CD4-positive, alpha-beta T cell (primary cell): ENCODE data around the gene PREP. TPM values are rescaled to one million over a fixed set of nuclear protein-coding genes. Genes with fewer than 3 reads are reported as not detected.
A peak's percentile ranks its signal among the peaks of the same experiment; 100 is the strongest.

ENCODE experiments used
- ATAC-seq: fragments of 200-7000 bp; cut with Tn5 transposase; one replicate; pipeline ENCODE4 v1.10.0; 2022; ENCODE audit warnings: mild to moderate bottlenecking; ENCODE audit not compliant: poor library complexity
- CTCF ChIA-PET: fragments of 350-600 bp; sonication (Branson Sonifier 250); formaldehyde crosslinking; loops from one replicate; lab custom pipeline; 2021; ENCODE audit warnings: antibody characterized with exemption, inconsistent platforms; lab: Charles Lee
- POLR2A ChIA-PET: fragments of 350-600 bp; sonication (Branson Sonifier 250); formaldehyde crosslinking; loops from one replicate; lab custom pipeline; 2021; ENCODE audit warnings: antibody characterized with exemption, inconsistent platforms; lab: Charles Lee
- DNase-seq, 14 experiments: peaks; one replicate each; pipeline ENCODE4 v3.0.0-alpha.2; 2013 to 2020; ENCODE audit warnings: mixed read lengths in 2 of 14
- H3K27ac ChIP-seq, 2 donors: one replicate each; pipeline versions ENCODE4 v1.5.1 to v1.7.0; 2013; ENCODE audit warnings: low read length in 2 of 2, low read depth in 1 of 2, mild to moderate bottlenecking in 1 of 2
- H3K27me3 ChIP-seq, 2 experiments: 1 replicate in 1 of 2; 2 replicates in 1 of 2; pipeline versions ENCODE4 v1.6.1 to v1.7.0; 2013; ENCODE audit warnings: low read length in 2 of 2, control low read depth in 1 of 2, mild to moderate bottlenecking in 1 of 2, moderate library complexity in 1 of 2; ENCODE audit not compliant: insufficient read depth in 2 of 2, control insufficient read depth in 1 of 2
- H3K36me3 ChIP-seq: one replicate; pipeline ENCODE4 v1.6.1; 2013; ENCODE audit warnings: low read length, control low read depth; ENCODE audit not compliant: insufficient read depth
- H3K4me1 ChIP-seq: one replicate; pipeline ENCODE4 v1.6.1; 2013; ENCODE audit warnings: low read length, control low read depth; ENCODE audit not compliant: insufficient read depth
- H3K4me3 ChIP-seq: one replicate; pipeline ENCODE4 v1.5.1; 2013; ENCODE audit warnings: mild to moderate bottlenecking, low read length, moderate library complexity
- H3K9me3 ChIP-seq, 2 experiments: 1 replicate in 1 of 2; 2 replicates in 1 of 2; pipeline versions ENCODE4 v1.6.1 to v1.7.0; 2013; ENCODE audit warnings: low read length in 2 of 2, mild to moderate bottlenecking in 2 of 2, control low read depth in 1 of 2, moderate library complexity in 1 of 2; ENCODE audit not compliant: control insufficient read depth in 1 of 2, insufficient read depth in 1 of 2
- H3K27ac Mint-ChIP-seq: one replicate; pipeline ENCODE4 v1.8.0; 2020; ENCODE audit warnings: mixed read lengths
- H3K27me3 Mint-ChIP-seq: one replicate; pipeline ENCODE4 v1.8.0; 2021; ENCODE audit warnings: mixed read lengths
- H3K36me3 Mint-ChIP-seq: one replicate; pipeline ENCODE4 v1.8.0; 2021; ENCODE audit warnings: low read depth, mixed read lengths
- H3K4me1 Mint-ChIP-seq: one replicate; pipeline ENCODE4 v1.8.0; 2021; ENCODE audit warnings: low read depth, mixed read lengths
- H3K4me3 Mint-ChIP-seq: one replicate; pipeline ENCODE4 v1.8.0; 2020; ENCODE audit warnings: mild to moderate bottlenecking, mixed read lengths
- H3K9me3 Mint-ChIP-seq: one replicate; pipeline ENCODE4 v1.8.0; 2020; ENCODE audit warnings: mixed read lengths
- CTCF ChIP-seq: fragments of 200-600 bp; IDR thresholded peaks from one replicate; pipeline ENCODE4 v1.8.0; 2022; ENCODE audit warnings: antibody characterized with exemption, mild to moderate bottlenecking
- intact Hi-C, 2 experiments: fragments of 100-400 bp; cut with DNase I in 1 of 2; cut with micrococcal nuclease in 1 of 2; formaldehyde crosslinking; loops; one replicate each; pipeline versions ENCODE4 v1.15.1 to v1.9.0; 2023 to 2025; cut with DNase I, micrococcal nuclease
- total RNA-seq, 174 experiments: library from RNA in 2 of 174; stranded (reverse) in 2 of 174; gene quantifications; one replicate each; pipeline ENCODE4 v1.2.3 and lab custom pipeline; 2021 to 2026

The PREP gene
- total RNA-seq, 2 experiments from 2014 or later = 14.9 to 15.6 TPM

- DNase-seq (no peak), ATAC-seq (no peak)
- Mint-ChIP-seq H3K4me1 (no peaks in the 10 kb centered on the region), H3K36me3 (peaks cover 91% of the 10 kb centered on the region), H3K27me3 (no peaks in the 10 kb centered on the region), H3K4me3 (no peak overlapping the region), H3K9me3 (no peaks in the 10 kb centered on the region), H3K27ac (no peak overlapping the region)
- intact Hi-C loops = no loop called here
- TF ChIP-seq CTCF = no peak
- H3K27ac ChIP-seq = no peak overlapping the region
- no peak overlapping the region for H3K4me3 ChIP-seq
- ChIA-PET CTCF (no interaction called here), POLR2A (no interaction called here)
- H3K9me3 ChIP-seq = no peaks in the 10 kb centered on the region
- no peaks in the 10 kb centered on the region for H3K27me3 ChIP-seq
- no peaks in the 10 kb centered on the region for H3K4me1 ChIP-seq
- peaks cover 72% of the 10 kb centered on the region for H3K36me3 ChIP-seq
Observed at GRCh38 chr6:105370351-105370750, 32.5 kb downstream of the PREP start.

GRCh38 chr6:105369145-105369544, 33.7 kb downstream of the PREP start:
- peaks cover 71% of the 10 kb centered on the region for H3K36me3 ChIP-seq
- POLR2A ChIA-PET = no interaction called here
- H3K27me3 ChIP-seq = no peaks in the 10 kb centered on the region
- no peak overlapping the region for H3K4me3 ChIP-seq
- Mint-ChIP-seq H3K4me3 (no peak overlapping the region), H3K4me1 (no peaks in the 10 kb centered on the region), H3K36me3 (peaks cover 92% of the 10 kb centered on the region), H3K27me3 (no peaks in the 10 kb centered on the region), H3K9me3 (no peaks in the 10 kb centered on the region), H3K27ac (no peak overlapping the region)
- ATAC-seq (no peak), DNase-seq (no peak)
- CTCF ChIA-PET = interaction anchor here (1.1 kb wide), 1 partner anchor 599 kb away, joined by 3 read pairs; no protein-coding TSS in a partner anchor
- intact Hi-C loops = no loop called here
- no peaks in the 10 kb centered on the region for H3K9me3 ChIP-seq
- no peak for TF ChIP-seq CTCF
- H3K27ac ChIP-seq = no peak overlapping the region
- peaks cover 3% of the 10 kb centered on the region for H3K4me1 ChIP-seq

- Mint-ChIP-seq H3K4me1 (no peaks in the 10 kb centered on the region), H3K4me3 (no peak overlapping the region), H3K27ac (no peak overlapping the region), H3K36me3 (peaks cover 92% of the 10 kb centered on the region), H3K9me3 (no peaks in the 10 kb centered on the region), H3K27me3 (no peaks in the 10 kb centered on the region)
- peaks cover 61% of the 10 kb centered on the region for H3K36me3 ChIP-seq
- TF ChIP-seq CTCF = no peak
- H3K27me3 ChIP-seq = no peaks in the 10 kb centered on the region
- no peak overlapping the region for H3K27ac ChIP-seq
- no peak overlapping the region for H3K4me3 ChIP-seq
- DNase-seq = peak in 1 of 14 experiments; percentile 36
- H3K9me3 ChIP-seq = no peaks in the 10 kb centered on the region
- H3K4me1 ChIP-seq = peaks cover 3% of the 10 kb centered on the region
- POLR2A ChIA-PET = no interaction called here
- ATAC-seq = no peak
- CTCF ChIA-PET = no interaction called here
- intact Hi-C loops = no loop called here
Observed at GRCh38 chr6:105364243-105364642, 38.6 kb downstream of the PREP start.
